AG09309 (cell line): ENCODE data around the gene AIFM3.

Experiments
- DNase-seq: peaks from one replicate; pipeline ENCODE4 v3.0.0-alpha.2; 2010; ENCODE audit warnings: low read depth
- H3K4me3 ChIP-seq: 2 replicates; pipeline ENCODE4 v1.5.1; 2011; ENCODE audit warnings: mild to moderate bottlenecking, low read depth, low read length, moderate library complexity; ENCODE audit not compliant: control insufficient read depth
- CTCF ChIP-seq: IDR thresholded peaks from 2 replicates; pipeline ENCODE4 v1.5.1; 2011; ENCODE audit warnings: mild to moderate bottlenecking, low read depth, low read length, inconsistent platforms; ENCODE audit not compliant: insufficient read depth, control insufficient read depth; ENCODE audit errors: missing control alignments

AIFM3 gene

GRCh38 chr22:20977516-20978170 lies 10.6 kb downstream of the AIFM3 start:
- no peak for DNase-seq
- H3K4me3 ChIP-seq, result no peak overlapping the region
- no peak for TF ChIP-seq CTCF

- TF ChIP-seq CTCF, result no peak
- no peak for DNase-seq
- H3K4me3 ChIP-seq, result no peak overlapping the region
These were observed 11.4 kb downstream of the AIFM3 start for GRCh38 chr22:20978419-20978818.

GRCh38 chr22:20979243-20979809 lies 12.3 kb downstream of the AIFM3 start:
- no peak overlapping the region for H3K4me3 ChIP-seq
- DNase-seq, result no peak
- TF ChIP-seq CTCF, result no peak

- DNase-seq, result no peak
- H3K4me3 ChIP-seq, result no peak overlapping the region
These were observed 12.9 kb downstream of the AIFM3 start for GRCh38 chr22:20979940-20980453.

GRCh38 chr22:20980523-20980922 lies 13.5 kb downstream of the AIFM3 start:
- no peak for DNase-seq
- H3K4me3 ChIP-seq, result no peak overlapping the region
- no peak for TF ChIP-seq CTCF

More at GRCh38 chr22:20979940-20980453, 12.9 kb downstream of the AIFM3 start:
- TF ChIP-seq CTCF, result no peak

GRCh38 chr22:20980938-20981722 lies 14.1 kb downstream of the AIFM3 start:
- TF ChIP-seq CTCF, result no peak
- peak overlapping the region; percentile 92 for H3K4me3 ChIP-seq
- no peak for DNase-seq
